ENCODE measurements around the gene SBF2.
A peak's percentile ranks its signal among the peaks of the same experiment; 100 is the strongest.

The SBF2 gene

DNA sequence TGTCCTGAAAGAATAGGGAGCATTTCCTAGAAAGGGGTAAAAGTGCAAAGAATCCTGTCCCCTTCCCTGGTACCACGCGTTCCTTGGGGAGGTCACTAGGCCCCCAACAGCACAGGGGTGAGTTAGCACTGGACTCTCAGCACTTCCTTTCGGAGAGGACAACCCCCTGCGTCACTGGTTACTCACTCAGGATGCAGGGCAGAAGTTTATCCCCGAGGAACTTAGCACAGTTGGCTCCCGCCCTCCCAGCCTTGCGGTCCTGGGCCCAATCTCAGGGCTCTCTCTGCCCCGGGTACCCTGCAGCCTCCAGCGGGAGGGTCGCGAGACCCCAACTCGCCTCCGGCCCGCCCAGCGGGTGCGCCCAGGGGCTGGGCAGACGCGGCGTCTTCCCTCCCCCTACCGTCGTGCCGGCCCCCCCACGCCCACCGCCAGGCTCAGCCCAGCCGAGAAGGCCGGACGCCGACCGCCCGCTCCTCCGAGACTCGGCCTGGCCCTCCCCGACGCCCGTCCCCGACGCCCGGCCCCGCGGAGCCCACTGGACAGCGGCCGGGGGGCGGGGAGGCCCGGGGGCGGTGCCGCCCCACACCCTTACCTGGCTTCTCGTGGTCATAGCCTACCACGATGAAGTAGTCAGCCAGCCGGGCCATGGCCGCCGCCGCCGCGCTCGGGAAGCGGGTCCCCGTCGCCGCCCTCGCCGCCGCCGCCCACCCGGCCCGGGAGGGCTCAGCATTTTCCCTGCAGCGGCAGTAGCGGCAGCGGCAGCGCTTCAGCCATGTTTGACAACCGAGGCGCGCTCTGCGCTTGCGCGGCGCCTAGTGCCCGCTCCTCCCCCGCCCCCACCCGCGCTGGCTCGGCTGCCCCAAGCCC is at the start of gene SBF2:
SBF2 (minus strand) TSS at position 797 of the 867 bp plus-strand sequence; CDS start at position 647, 150 bp downstream.
- DNase-seq (ENCODE audit: low read depth, low spot score) = peak; percentile 84

DNA sequence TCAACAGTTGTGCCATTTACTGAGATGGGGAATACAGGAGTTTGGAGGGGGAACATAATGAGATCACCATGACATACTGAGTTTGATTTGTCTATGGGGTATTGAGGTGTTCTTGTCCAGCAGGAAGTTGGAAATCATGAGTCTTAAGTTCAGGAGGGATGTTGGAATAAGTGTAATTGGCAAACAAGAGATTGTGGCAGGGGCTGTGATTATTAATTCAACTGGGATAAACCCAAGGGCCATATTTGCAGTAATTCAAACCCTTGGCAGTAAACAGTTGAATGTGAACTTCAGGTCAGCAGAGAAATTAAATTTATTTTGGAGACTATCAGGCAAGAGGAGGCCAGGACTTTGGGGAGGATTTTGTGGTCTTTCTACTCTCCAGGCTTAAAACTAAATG is 44.3 kb upstream of the SBF2 start:
- no peak for DNase-seq (ENCODE audit: low read depth, low spot score)

DNA sequence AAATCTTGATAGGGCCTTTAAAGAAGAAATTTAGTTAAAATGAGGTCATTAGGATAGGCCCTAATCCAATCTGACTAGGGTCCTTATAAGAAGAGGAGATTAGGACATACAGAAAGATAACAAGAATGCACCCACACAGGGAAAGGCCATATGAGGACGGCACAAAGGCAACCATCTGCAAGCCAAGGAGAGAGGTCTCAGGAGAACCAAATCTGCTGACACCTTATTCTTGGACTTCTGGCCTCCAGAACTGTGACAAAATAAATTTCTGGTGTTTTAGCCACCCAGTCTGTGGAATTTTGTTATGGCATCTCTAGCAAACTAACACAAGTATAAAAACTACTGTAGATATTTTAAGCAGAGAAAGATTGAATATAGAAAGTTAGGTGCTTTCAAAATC is 39.5 kb upstream of the SBF2 start:
- DNase-seq (ENCODE audit: low read depth, low spot score) = no peak

DNA sequence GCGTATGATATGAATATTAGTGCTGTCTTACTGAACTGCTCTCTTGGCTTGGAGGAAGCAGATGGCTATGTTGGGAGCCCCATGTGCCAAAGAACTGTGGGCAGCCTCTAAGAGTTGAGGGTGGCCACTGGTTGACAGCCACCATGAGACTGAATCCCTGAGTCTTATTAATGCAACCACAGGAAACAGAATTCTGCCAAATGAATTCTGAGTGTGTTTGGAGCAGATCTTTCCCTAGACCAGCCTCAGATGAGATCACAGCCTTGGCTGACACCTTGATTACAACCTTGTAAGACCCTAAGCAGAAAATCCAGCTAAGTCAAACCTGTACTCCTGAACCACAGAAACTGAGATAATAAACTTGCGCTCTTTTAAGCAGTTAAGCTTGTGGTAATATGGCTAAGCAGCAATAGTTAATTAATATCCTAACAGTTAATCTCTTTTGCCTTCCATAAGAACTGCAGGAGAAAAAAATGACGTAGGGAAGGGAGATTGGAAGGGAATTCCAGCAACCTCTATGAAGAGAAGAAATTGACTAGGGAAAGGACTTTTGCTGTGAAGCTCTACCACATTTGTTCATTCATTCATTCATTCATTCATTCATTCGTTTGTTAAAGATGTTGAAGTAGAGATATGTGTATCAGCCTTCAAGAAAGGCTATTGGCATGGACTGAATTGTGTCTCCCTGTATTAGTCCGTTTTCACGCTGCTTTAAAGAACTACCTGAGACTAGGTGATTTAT is 37.7 kb upstream of the SBF2 start:
- DNase-seq (ENCODE audit: low read depth, low spot score) = no peak

DNA sequence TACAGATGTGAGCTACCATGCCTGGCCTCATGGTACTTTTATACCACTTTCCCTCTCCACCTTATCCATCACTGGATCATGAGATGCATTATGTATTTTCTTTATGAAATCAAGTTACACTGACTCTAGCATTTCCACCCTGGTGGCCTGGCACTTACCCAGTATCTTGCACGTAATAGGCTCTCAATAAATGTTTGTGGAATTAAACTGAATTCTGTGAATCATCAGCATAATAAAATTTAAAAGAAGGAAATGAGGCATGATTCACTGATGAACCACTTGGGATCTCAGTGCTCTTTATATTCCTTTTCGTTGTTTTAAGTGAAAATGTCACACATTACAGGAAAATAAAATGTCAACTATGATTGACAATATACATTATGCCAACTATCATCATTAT is 35.9 kb upstream of the SBF2 start:
- DNase-seq (ENCODE audit: low read depth, low spot score) = no peak

DNA sequence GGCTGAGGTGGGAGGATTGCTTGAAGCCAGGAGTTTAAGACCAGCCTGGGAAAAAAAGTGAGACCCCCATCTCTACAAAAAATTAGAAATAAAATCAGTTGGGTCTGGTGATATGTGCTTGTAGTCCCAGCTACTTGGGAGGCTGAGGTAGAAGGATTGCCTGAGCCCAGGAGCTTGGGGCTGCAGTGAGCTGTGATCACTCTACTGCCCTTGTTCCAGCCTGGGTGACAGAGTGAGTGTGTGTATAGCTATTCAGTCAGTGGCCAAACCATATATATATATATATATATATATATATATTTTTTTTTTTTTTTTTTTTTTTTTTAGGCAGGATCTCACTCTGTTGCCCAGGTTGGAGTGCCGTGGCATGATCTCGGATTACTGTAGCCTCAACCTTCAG is 35.3 kb upstream of the SBF2 start:
- DNase-seq (ENCODE audit: low read depth, low spot score) = no peak

DNA sequence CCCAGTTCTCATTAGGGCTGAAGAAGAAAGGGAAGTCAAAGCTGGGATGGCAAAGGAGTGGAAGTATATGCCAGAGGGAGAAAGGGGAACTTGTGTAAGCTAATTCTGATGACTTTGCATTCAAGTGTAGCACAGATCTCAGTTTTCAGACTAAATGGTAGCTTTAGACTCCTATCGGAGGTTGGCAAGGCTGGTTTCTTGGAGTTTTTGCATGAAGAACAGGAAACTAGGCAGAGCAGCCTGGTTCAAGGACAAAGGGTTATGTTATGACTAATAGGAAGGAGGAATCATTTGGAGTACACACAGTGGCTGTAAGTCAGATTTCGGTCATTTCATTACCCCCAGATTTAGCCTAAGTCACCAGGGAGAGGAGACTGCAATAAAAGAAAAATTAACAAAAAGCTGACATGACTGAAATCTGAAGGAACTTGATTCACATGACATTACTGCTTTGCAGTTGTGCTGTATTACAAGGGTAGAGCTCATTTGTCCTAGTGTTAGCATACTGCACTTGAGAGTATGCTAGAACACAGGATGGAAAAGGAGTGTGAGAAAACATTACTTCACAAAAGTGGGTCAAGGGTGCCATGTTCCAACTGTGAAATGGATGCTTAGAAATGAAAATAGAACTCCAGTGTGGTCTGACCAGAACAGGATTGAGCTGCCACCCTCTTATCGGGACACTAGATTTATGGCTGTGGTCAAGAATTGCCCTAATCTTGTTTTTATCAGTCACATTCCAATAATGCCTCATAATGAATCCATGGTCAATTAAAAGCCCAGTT is 34.5 kb upstream of the SBF2 start:
- DNase-seq (ENCODE audit: low read depth, low spot score) = no peak

DNA sequence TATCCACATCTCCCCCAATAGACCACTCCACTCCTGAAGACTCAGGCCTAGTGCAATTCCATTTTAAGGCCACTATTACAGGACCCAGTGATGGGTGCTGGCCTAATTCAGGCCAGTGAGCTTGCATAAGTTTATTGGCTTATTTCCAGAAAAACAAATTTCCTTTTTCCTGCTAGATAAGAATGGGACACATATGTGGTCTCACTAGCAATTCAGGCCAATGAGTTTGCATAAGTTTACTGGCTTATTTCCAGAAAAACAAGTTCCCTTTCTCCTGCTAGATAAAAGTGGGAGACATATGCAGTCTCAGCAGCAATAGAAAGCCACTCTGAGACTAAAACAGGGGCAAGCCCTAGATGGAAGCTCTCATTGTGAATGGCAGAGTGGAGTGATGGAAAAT is 33.2 kb upstream of the SBF2 start:
- no peak for DNase-seq (ENCODE audit: low read depth, low spot score)

DNA sequence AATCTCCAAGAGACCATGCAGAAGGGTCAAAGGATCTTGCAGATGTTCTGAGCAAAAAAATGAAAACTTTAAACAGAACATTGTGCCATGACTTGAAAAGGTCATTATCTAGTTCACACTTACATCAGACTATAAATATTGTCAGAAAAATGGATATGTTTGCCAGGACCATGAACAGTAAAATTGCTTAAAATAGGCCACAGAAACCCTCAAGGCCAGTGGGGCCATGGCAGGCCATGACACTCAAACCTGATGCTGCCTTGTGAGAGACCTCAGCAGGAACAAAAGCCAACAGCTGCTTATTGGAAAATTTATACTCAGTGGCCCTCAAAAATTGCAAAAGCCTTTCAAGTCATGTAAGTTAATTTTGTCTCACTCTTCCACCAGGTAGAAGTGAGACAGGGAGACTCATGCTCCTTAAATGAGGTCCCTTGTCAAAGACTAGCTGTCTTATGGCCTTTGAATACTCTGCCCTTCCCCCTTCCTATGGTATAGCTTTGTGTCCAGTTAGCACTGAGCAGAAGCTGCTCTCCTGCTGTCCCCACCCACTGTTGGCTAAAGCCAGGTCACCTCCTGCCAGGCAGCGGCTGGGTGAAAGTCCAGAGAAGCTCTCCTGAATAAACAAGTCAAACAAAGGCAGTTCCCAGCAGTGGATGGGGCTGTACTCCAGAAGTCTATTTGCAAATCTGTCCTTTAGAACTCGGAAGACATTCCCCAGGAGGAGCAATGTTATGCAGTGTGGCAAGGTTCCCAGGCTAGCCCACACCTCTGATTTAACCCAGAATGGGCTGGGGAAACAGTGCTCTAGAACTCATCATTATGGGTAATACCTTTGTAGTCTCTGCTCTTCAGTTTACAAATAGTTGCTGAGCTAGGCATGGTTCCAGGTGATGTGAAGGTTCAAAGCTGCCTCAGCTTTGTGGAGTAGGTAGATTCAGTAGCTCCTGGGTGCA is 32.3 kb upstream of the SBF2 start:
- DNase-seq (ENCODE audit: low read depth, low spot score) = peak; percentile 35

DNA sequence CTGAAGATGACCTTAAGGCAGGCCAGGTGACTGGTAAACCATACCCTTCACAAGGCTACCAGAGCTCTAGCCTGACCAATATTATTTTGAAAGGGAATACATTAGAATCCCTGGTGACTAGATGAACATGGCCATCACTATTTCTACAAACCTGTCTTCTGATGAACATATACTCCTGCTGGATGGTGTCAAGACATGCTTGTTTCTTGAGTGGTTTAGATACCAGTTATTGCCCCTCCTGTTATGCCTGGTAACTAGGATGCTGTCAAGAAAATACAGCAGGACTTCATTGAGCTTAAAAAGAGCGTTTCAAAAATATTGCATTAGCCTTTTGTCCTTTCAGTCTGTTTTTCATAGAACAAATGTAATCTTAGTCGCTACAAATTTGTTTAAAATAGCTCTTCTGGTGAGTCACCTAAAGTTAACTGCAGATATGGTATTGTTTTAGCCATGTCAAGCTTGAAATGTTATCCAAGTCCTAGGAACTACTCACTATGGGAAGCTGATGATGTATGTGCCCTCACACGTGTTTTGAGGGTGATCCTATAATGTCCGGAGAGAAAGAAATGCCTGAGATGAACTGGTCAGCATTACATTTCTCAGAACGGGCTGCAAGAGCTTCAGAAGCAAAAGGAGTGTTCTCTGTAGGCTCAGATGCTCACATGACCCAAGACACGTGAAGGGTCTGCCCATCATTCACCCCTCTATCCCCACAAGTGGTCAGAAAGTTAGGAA is 31.4 kb upstream of the SBF2 start:
- DNase-seq (ENCODE audit: low read depth, low spot score) = no peak

DNA sequence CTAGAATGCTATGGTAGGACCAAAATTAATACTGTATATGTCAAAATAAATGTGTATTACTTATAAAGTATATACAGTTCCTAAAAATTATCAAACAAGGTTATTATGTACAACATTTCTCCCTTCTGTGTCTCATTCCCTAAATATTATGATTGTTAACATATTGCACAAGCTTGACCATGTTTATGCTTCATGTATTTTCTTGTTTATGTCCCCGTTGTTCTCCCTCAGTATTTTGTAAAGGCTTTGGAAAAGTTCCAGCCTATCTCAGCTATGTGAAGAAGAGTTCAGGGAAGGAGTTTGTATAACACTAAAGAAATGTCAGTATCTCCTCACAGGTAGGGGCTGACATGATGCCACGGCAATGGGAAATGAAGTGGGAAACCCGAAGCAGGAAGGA is 30.5 kb upstream of the SBF2 start:
- DNase-seq (ENCODE audit: low read depth, low spot score) = no peak

DNA sequence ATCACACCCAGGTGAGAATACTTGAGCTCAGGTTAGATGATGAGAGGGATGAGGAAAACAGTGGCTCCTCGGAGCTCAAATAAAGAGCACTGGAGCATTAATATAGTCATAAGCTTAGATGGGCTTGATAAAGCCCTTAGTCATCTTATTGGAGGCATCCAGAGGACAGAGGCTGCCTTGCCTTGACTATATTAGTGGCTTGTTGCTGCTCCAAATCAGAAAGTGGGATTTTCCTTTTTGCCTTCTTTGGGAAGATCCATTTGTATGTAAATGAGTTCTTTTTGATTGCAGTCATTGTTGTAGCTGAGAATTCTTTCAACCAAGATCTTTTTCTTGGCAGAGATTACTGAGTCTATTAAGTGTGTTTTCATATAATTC is 29.8 kb upstream of the SBF2 start:
- DNase-seq (ENCODE audit: low read depth, low spot score) = no peak

DNA sequence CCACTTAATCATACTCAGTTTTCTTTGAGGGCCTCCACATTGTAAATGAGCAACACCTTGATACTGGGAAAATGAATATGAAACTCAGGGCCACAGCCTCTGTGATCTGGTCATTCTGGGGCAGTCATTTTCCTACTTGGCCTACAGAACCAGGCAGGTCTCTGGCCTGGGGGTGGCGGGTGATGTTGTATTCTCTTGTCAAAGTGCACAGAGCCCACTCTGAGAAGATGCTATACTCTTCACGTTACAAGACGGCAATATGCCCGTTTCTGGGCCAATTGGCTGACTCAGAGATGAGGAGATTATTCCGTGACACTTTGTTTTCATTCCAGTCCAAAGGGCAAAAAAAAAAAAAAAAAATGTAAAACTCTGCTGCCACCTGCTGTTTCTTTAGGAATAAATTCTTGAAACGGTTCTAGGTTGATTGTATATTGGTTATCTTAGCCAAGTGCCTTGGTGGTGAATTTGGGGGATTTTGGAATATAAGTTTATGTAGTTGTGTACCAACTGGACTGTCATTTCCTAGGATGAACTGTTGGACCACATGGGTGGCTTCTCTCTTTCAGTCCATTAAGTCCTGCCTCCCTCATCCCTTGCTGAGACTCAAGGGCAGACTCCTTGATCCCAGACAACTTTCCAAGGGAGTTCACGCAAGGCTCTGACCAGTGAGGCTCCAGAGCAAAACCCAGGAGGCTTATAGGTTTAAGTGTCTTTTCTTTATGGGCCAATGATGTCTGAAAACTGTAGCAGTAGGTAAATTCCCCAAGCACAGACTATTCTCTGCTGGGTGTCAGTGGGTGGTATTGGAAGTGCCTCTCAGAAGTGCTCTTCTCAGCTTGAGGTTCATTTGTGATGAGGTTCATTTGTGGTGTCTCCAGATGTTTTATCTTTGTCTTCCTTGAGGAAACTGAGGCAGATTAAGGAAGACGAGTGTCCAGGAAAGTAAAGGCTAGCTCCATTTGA is 29.1 kb upstream of the SBF2 start:
- peak; percentile 67 for DNase-seq (ENCODE audit: low read depth, low spot score)

DNA sequence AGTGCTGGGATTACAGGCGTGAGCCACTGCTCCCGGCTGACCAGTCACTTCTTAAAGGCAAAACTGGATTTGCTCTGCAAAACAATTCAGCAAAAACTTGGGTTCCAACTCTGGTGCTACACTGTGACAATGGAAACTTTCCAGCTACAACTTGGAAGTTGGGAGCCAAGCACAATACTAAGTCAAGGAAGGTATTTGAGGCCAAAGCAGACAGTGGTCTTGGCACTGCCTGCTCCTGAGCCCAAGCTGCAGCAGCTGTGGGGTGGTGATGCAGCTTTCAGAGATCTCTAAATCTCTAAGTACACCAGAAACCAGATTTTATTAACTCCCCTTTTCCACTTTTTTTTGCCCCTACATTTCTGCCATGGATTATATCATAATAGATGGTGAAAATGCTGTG is 28.4 kb upstream of the SBF2 start:
- DNase-seq (ENCODE audit: low read depth, low spot score) = no peak

DNA sequence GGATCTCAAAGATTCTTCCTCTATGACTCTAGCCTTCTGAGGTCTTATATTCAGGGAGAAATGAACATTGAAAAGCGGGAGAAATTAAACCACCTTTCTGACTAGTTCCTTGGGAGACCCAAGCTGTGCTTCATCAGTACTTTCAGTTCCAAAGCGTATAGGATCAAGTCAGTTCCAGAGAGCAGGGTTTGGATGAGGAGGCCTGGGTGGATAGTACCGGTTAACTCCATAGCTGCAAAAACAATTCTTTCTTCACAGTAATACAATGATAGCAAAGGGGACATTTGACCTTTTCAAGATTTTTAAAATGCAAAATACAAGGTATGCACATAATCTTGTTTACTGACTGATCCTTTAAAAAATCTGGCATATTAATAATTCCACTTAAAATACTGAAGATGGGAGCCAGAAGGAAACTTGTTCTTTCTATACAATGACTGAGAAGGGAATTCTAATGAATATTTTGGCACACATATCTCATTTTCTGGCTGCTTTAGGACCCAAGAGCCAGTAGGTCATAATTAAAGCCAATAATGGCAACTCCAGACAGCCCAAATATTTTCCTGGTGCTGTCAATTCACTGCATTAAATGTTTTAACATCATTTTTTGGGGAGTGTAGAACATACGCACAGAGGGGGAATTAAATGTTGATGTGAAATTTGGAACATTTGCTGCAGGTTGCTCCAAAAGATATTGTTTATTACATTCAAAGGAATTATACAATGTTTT is 26.9 kb upstream of the SBF2 start:
- DNase-seq (ENCODE audit: low read depth, low spot score) = no peak

DNA sequence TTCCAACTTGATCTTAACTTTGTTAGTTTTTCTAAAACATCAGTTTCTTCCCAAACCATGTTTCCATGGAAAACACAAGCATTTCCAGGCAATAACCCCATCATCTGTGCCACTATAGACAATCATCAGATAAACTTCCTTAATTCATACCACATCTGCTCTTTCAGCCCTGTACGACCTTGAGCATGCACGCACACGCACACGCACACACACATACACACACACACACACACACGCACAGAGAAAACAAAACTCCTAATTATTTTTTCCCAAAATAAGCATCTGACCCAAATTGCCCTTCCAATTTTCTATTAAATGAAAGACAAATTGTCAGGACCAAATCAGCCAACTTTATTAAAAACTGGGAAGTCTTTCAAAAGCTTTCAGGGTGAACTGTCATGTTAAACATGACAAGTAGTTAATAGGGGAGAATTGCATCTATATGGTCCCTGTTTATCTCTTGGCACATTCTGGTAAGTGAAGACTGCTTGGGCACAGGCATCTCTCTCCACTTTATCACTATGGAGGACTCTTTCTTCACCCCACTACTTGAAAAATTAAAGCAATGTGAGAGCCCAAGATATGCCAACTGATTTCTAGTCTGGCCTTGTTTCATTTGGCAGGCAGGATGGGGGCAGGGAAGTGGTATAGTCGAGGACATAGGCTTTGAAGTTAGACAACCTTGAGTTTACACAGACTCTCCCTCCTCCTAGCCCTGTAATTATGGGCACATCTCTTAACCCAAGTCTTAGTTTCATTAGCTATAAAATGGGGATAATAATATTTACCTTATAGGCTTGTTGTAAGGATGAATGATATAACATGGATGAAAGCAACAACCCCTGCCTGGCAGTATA is 25.9 kb upstream of the SBF2 start:
- no peak for DNase-seq (ENCODE audit: low read depth, low spot score)

DNA sequence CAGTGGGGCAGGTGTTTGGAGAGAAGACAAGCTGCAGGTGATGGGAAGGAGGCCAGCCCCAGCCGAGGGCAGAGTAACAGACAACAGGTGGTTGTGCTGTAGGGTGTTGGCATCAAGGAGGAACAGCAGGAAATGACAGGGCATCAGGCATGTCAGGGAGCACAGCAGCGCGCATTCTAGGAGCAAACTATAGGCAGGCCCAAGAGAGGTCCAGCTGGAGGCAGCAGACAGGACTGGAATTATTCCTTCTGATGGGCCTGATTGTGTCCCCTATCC is 24.4 kb upstream of the SBF2 start:
- DNase-seq (ENCODE audit: low read depth, low spot score) = no peak

Data from ELF-1 (cell line).